K562 (cell line): ENCODE results near the gene WDR1. TPM values are rescaled to one million over a fixed set of nuclear protein-coding genes. Genes with fewer than 3 reads are reported as not detected.

Experiments
- ATAC-seq: fragments of 200-7000 bp; cut with Tn5 transposase; 3 replicates; pipeline ENCODE4 v1.9.1; 2020; ENCODE audit warnings: moderate library complexity
- BruUV-seq: library from RNA; stranded (reverse); fragments of 400-500 nt; replicated peaks from 2 replicates; lab custom pipeline; 2021; lab: Mats Ljungman, UMichigan
- CTCF ChIA-PET: fragments of 300-600 bp; formaldehyde crosslinking; extraction: SDS; loops from one replicate; lab custom pipeline; 2021; ENCODE audit warnings: low intra/inter-chr PET ratio; lab: Yijun Ruan, JAX
- POLR2A ChIA-PET: fragments of 300-600, 350-650 bp; sonication (Branson Sonifier 250); formaldehyde crosslinking; extraction: SDS; loops from one replicate; lab custom pipeline; 2021; ENCODE audit warnings: antibody characterized with exemption, inconsistent platforms; lab: Yijun Ruan, JAX
- DNase-seq, 4 experiments: peaks; one replicate each; pipeline versions ENCODE4 v3.0.0 to v3.0.0-alpha.2; 2011 to 2018; ENCODE audit warnings: low spot score in 3 of 4, mixed read lengths in 3 of 4; ENCODE audit errors: extremely low read depth in 1 of 4
- FAIRE-seq: peaks from 2 replicates; lab custom pipeline; 2011; peaks lifted over from hg19 to GRCh38; lab: Jason Lieb, UNC
- H2AFZ ChIP-seq: 2 replicates; pipeline ENCODE4 v1.6.0; 2011; ENCODE audit warnings: low read depth, low read length, control low read depth, inconsistent platforms
- H3K27ac ChIP-seq: fragments of 200-600 bp; 3 replicates; pipeline ENCODE4 v1.8.0; 2011; ENCODE audit warnings: low read depth, mild to moderate bottlenecking, control low read depth, inconsistent platforms, low read length, moderate library complexity, mixed read lengths; ENCODE audit errors: extremely low read depth
- H3K27me3 ChIP-seq, 2 experiments: fragments of 300-600 bp in 1 of 2; 2 replicates in 1 of 2; 3 replicates in 1 of 2; pipeline versions ENCODE4 v1.6.0 to v1.8.0; 2011; ENCODE audit warnings: inconsistent platforms in 2 of 2, low read length in 2 of 2, mild to moderate bottlenecking in 1 of 2, mixed read lengths in 1 of 2, moderate library complexity in 1 of 2; ENCODE audit not compliant: control insufficient read depth in 2 of 2, insufficient read depth in 2 of 2
- H3K36me3 ChIP-seq: fragments of 300-600 bp; 3 replicates; pipeline ENCODE4 v1.8.0; 2011; ENCODE audit warnings: mild to moderate bottlenecking, low read length, inconsistent platforms; ENCODE audit not compliant: control insufficient read depth, insufficient read depth
- H3K4me1 ChIP-seq, 2 experiments: fragments of 200-600 bp in 1 of 2; replicated peaks in 1 of 2; 2 replicates in 1 of 2; 3 replicates in 1 of 2; pipeline versions ENCODE4 v1.5.1 to v1.8.0; 2011; ENCODE audit warnings: inconsistent platforms in 2 of 2, low read length in 2 of 2, mild to moderate bottlenecking in 1 of 2, mixed read lengths in 1 of 2, moderate library complexity in 1 of 2; ENCODE audit not compliant: control insufficient read depth in 2 of 2, insufficient read depth in 2 of 2
- H3K4me2 ChIP-seq: 2 replicates; pipeline ENCODE4 v1.6.1; 2011; ENCODE audit warnings: low read length, control low read depth, inconsistent platforms, mixed read lengths; ENCODE audit not compliant: insufficient read depth
- H3K4me3 ChIP-seq: fragments of 200-600 bp; sonication (generic), shearing (Covaris generic); 2 replicates; pipeline ENCODE4 v1.5.1; 2016; ENCODE audit warnings: control low read depth, inconsistent platforms
- H3K79me2 ChIP-seq: fragments of 200-600 bp; 3 replicates; pipeline ENCODE4 v1.8.0; 2011; ENCODE audit warnings: low read length, inconsistent platforms; ENCODE audit not compliant: control insufficient read depth, insufficient read depth
- H3K9ac ChIP-seq, 2 experiments: 2 replicates each; pipeline versions ENCODE4 v1.6.0 to v1.6.1; 2011; ENCODE audit warnings: low read depth in 2 of 2, low read length in 2 of 2, control low read depth in 1 of 2, inconsistent platforms in 1 of 2, mild to moderate bottlenecking in 1 of 2, mixed read lengths in 1 of 2; ENCODE audit not compliant: insufficient read depth in 1 of 2
- H3K9me1 ChIP-seq: one replicate; pipeline ENCODE4 v1.6.0; 2011; ENCODE audit warnings: inconsistent platforms, mild to moderate bottlenecking, low read length, moderate library complexity; ENCODE audit not compliant: control insufficient read depth, insufficient read depth
- H3K9me3 ChIP-seq: replicated peaks from 2 replicates; pipeline ENCODE4 v1.5.1; 2011; ENCODE audit warnings: low read depth, low read length, inconsistent platforms; ENCODE audit not compliant: control insufficient read depth, insufficient read depth
- H4K20me1 ChIP-seq: replicated peaks from 2 replicates; pipeline ENCODE4 v1.6.1; 2011; ENCODE audit warnings: low read length, inconsistent platforms, mixed read lengths; ENCODE audit not compliant: control insufficient read depth, insufficient read depth
- CXXC5 ChIP-seq: fragments of 250-450 bp; sonication (Bioruptor Pico); IDR thresholded peaks from 2 replicates; pipeline ENCODE4 v1.8.0; 2022; ENCODE audit warnings: inconsistent platforms, mild to moderate bottlenecking, moderate library complexity
- DIDO1 ChIP-seq: fragments of 450-650 bp; IDR thresholded peaks from 2 replicates; pipeline ENCODE4 v1.6.1; 2016; ENCODE audit warnings: low read depth, missing biosample characterization, missing genetic modification characterization
- EP300 ChIP-seq: IDR thresholded peaks from 2 replicates; pipeline ENCODE4 v1.6.1; 2012; ENCODE audit warnings: low read length, improper control_type of control experiment
- GABPB1 ChIP-seq: sonication (generic); formaldehyde crosslinking; IDR thresholded peaks from 2 replicates; pipeline ENCODE4 v1.8.0; 2022; ENCODE audit warnings: mild to moderate bottlenecking, missing genetic modification reagents
- HCFC1 ChIP-seq: IDR thresholded peaks from 2 replicates; pipeline ENCODE4 v1.6.1; 2012; ENCODE audit warnings: low read depth, low read length, improper control_type of control experiment
- HDAC8 ChIP-seq: fragments of 450-650 bp; IDR thresholded peaks from 2 replicates; pipeline ENCODE4 v1.6.1; 2016; ENCODE audit warnings: mild to moderate bottlenecking, missing genetic modification characterization, moderate library complexity, missing compliant biosample characterization
- RFX5 ChIP-seq: IDR thresholded peaks from 2 replicates; pipeline ENCODE4 v1.6.1; 2011; ENCODE audit warnings: low read depth, mild to moderate bottlenecking, improper control_type of control experiment, low read length
- ZNF140 ChIP-seq: fragments of 250-450 bp; sonication (Bioruptor Pico); IDR thresholded peaks from 2 replicates; pipeline ENCODE4 v1.8.0; 2021; ENCODE audit warnings: moderate library complexity, mild to moderate bottlenecking, inconsistent platforms
- ZNF589 ChIP-seq: fragments of 200-800 bp; sonication (Bioruptor generic); IDR thresholded peaks from 2 replicates; pipeline ENCODE4 v1.6.1; 2016; ENCODE audit warnings: low read depth, missing genetic modification characterization, missing compliant biosample characterization
- in situ Hi-C: fragments of 300-500 bp; cut with MboI; formaldehyde crosslinking; loops from 4 replicates; pipeline ENCODE4 v1.15.0; 2018; ENCODE audit warnings: inconsistent platforms, mixed read lengths
- intact Hi-C: fragments of 100-400 bp; cut with micrococcal nuclease; formaldehyde crosslinking; loops from 2 replicates; pipeline ENCODE4 v1.14.2; 2022
- polyA plus RNA-seq, 8 experiments: library from polyadenylated mRNA; depleted of rRNA in 4 of 8; stranded (reverse) in 5 of 8; unstranded in 3 of 8; fragments of >200 nt; fragmentation: Nextera tagmentation in 2 of 8; fragmentation: Illumina TruSeq in 1 of 8; extraction: Ambion mirVana in 2 of 8; extraction: Trizol in 1 of 8; gene quantifications; 2 replicates each; pipeline versions ENCODE4 v1.2.1 to v1.2.3, GENCODE V29; 2011 to 2014; ENCODE audit warnings: inconsistent platforms in 1 of 8, missing spikeins in 1 of 8
- total RNA-seq, 7 experiments: library from RNA; depleted of rRNA in 6 of 7; stranded (reverse); fragments of >200 nt in 6 of 7; fragmentation: Illumina TruSeq in 2 of 7; extraction: Trizol in 2 of 7; gene quantifications; 2 replicates each; pipeline versions ENCODE4 v1.2.1 to v1.2.3, GENCODE V29; 2011 to 2021; ENCODE audit warnings: low replicate concordance in 1 of 7
- TF ChIP-seq, protein P1 (sequence below): fragments of 200-800 bp; sonication (Bioruptor generic); IDR thresholded peaks from 2 replicates; pipeline ENCODE4 v1.6.1; 2017; ENCODE audit warnings: missing genetic modification characterization, missing compliant biosample characterization
- TF ChIP-seq, protein P2 (sequence below): fragments of 250-450 bp; sonication (Bioruptor Pico); IDR thresholded peaks from 2 replicates; pipeline ENCODE4 v1.5.0; 2021; ENCODE audit warnings: mild to moderate bottlenecking, borderline replicate concordance
- TF ChIP-seq, protein P3 (sequence below): fragments of 450-650 bp; IDR thresholded peaks from 2 replicates; pipeline ENCODE4 v1.6.1; 2017; ENCODE audit warnings: mild to moderate bottlenecking, moderate library complexity
- TF ChIP-seq, protein P4 (sequence below): fragments of 250-450 bp; sonication (Bioruptor Pico); IDR thresholded peaks from 2 replicates; pipeline ENCODE4 v1.8.0; 2022; ENCODE audit warnings: inconsistent platforms, mild to moderate bottlenecking, moderate library complexity, borderline replicate concordance
- TF ChIP-seq, protein P5 (sequence below): fragments of 250-450 bp; sonication (Bioruptor Pico); IDR thresholded peaks from 2 replicates; pipeline ENCODE4 v1.8.0; 2022; ENCODE audit warnings: moderate library complexity, mild to moderate bottlenecking, inconsistent platforms

The WDR1 gene
- total and polyA plus RNA-seq, 9 of the 15 experiments (the other 6 are each of a cell fraction or from before 2014, with no cell fraction given), result 16.1 to 213 (median 125) TPM

DNA sequence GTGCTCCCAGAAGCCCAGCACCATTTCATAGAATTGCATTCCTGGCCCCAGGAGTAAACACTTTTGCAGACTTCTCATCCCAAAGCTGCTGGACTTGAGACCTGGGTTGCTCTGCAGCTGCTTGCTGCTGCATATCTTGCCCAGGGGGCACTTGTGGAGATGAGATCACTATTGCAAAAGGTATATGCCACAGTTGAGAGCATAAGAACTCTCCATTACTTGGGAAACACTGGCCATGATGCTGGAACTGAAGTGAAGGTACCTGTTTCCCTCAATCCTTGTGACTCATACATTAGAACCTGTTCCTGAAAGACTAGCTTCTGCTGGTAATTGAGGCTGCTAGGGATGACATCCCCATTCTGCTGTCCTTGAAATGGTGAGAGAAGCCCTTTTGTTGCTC is 43.1 kb upstream of the WDR1 start:
- ATAC-seq (no peak), FAIRE-seq (no peak), DNase-seq (no peak)
- H3K79me2 ChIP-seq, result no peaks in the 10 kb centered on the region
- H2AFZ ChIP-seq, result peak overlapping the region; percentile 47; the same call in 1 of the 2 replicates
- intact Hi-C loops, result loop anchor here (1.0 to 5.0 kb wide), 2 partner anchors 244 to 368 kb away; no protein-coding TSS in a partner anchor
- no peaks in the 10 kb centered on the region for H3K9me1 ChIP-seq
- H3K27ac ChIP-seq, result no peak overlapping the region
- H3K27me3 ChIP-seq, result peaks cover 2 to 7% of the 10 kb centered on the region in 2 experiments; a peak in 1 of 5 replicates
- no peaks in the 10 kb centered on the region; the same call in 2 of the 3 replicates for H3K36me3 ChIP-seq
- H3K4me2 ChIP-seq, result no peak overlapping the region
- ChIA-PET CTCF (interaction anchor here (1.2 to 2.9 kb wide), 3 partner anchors 244 to 390 kb away, joined by 7 to 21 read pairs (median 17); no protein-coding TSS in a partner anchor), POLR2A (interaction anchor here (0.6 to 1.3 kb wide), 9 partner anchors 17 to 392 kb away, joined by 3 to 5 read pairs (median 3); no protein-coding TSS in a partner anchor)
- BruUV-seq, result no TSS peak
- in situ Hi-C loops, result loop anchor here (5.0 to 25.0 kb wide), 2 partner anchors 388 to 1253 kb away; no protein-coding TSS in a partner anchor
- H4K20me1 ChIP-seq, result no peaks in the 10 kb centered on the region
- peaks cover 0 to 23% of the 10 kb centered on the region in 2 experiments; a peak in 3 of 5 replicates for H3K4me1 ChIP-seq
- no peak overlapping the region for H3K9ac ChIP-seq
- H3K4me3 ChIP-seq, result no peak overlapping the region
- H3K9me3 ChIP-seq, result no peaks in the 10 kb centered on the region
- TF ChIP-seq EP300 (no peak), RFX5 (no peak), HCFC1 (no peak), CXXC5 (CRISPR knock-in tag) (no peak), DIDO1 (no peak), ZNF140 (CRISPR knock-in tag) (no peak), HDAC8 (tag) (no peak), ZNF589 (CRISPR knock-in tag) (no peak), GABPB1 (no peak)
- TF ChIP-seq, protein P1, sequence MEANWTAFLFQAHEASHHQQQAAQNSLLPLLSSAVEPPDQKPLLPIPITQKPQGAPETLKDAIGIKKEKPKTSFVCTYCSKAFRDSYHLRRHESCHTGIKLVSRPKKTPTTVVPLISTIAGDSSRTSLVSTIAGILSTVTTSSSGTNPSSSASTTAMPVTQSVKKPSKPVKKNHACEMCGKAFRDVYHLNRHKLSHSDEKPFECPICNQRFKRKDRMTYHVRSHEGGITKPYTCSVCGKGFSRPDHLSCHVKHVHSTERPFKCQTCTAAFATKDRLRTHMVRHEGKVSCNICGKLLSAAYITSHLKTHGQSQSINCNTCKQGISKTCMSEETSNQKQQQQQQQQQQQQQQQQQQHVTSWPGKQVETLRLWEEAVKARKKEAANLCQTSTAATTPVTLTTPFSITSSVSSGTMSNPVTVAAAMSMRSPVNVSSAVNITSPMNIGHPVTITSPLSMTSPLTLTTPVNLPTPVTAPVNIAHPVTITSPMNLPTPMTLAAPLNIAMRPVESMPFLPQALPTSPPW (CRISPR knock-in tag), result no peak
- TF ChIP-seq, protein P2, sequence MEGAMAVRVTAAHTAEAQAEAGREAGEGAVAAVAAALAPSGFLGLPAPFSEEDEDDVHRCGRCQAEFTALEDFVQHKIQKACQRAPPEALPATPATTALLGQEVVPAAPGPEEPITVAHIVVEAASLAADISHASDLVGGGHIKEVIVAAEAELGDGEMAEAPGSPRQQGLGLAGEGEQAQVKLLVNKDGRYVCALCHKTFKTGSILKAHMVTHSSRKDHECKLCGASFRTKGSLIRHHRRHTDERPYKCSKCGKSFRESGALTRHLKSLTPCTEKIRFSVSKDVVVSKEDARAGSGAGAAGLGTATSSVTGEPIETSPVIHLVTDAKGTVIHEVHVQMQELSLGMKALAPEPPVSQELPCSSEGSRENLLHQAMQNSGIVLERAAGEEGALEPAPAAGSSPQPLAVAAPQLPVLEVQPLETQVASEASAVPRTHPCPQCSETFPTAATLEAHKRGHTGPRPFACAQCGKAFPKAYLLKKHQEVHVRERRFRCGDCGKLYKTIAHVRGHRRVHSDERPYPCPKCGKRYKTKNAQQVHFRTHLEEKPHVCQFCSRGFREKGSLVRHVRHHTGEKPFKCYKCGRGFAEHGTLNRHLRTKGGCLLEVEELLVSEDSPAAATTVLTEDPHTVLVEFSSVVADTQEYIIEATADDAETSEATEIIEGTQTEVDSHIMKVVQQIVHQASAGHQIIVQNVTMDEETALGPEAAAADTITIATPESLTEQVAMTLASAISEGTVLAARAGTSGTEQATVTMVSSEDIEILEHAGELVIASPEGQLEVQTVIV (CRISPR knock-in tag), result no peak
- TF ChIP-seq, protein P3, sequence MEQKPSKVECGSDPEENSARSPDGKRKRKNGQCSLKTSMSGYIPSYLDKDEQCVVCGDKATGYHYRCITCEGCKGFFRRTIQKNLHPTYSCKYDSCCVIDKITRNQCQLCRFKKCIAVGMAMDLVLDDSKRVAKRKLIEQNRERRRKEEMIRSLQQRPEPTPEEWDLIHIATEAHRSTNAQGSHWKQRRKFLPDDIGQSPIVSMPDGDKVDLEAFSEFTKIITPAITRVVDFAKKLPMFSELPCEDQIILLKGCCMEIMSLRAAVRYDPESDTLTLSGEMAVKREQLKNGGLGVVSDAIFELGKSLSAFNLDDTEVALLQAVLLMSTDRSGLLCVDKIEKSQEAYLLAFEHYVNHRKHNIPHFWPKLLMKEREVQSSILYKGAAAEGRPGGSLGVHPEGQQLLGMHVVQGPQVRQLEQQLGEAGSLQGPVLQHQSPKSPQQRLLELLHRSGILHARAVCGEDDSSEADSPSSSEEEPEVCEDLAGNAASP, result no peak
- TF ChIP-seq, protein P4, sequence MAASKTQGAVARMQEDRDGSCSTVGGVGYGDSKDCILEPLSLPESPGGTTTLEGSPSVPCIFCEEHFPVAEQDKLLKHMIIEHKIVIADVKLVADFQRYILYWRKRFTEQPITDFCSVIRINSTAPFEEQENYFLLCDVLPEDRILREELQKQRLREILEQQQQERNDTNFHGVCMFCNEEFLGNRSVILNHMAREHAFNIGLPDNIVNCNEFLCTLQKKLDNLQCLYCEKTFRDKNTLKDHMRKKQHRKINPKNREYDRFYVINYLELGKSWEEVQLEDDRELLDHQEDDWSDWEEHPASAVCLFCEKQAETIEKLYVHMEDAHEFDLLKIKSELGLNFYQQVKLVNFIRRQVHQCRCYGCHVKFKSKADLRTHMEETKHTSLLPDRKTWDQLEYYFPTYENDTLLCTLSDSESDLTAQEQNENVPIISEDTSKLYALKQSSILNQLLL (CRISPR knock-in tag), result no peak
- TF ChIP-seq, protein P5, sequence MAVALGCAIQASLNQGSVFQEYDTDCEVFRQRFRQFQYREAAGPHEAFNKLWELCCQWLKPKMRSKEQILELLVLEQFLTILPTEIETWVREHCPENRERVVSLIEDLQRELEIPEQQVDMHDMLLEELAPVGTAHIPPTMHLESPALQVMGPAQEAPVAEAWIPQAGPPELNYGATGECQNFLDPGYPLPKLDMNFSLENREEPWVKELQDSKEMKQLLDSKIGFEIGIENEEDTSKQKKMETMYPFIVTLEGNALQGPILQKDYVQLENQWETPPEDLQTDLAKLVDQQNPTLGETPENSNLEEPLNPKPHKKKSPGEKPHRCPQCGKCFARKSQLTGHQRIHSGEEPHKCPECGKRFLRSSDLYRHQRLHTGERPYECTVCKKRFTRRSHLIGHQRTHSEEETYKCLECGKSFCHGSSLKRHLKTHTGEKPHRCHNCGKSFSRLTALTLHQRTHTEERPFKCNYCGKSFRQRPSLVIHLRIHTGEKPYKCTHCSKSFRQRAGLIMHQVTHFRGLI (CRISPR knock-in tag), result no peak
